Caco-2 (cell line): ENCODE data around the gene KIAA2012. TPM values are rescaled to one million over a fixed set of nuclear protein-coding genes. Genes with fewer than 3 reads are reported as not detected.

ENCODE experiments used
- BruUV-seq: library from RNA; stranded (reverse); fragments of 400-500 nt; replicated peaks from 2 replicates; lab custom pipeline; 2021; lab: Mats Ljungman, UMichigan
- CTCF ChIA-PET: fragments of 300-600 bp; sonication (Branson Sonifier 250); formaldehyde crosslinking; loops from one replicate; lab custom pipeline; 2022; ENCODE audit warnings: antibody characterized with exemption; lab: Charles Lee
- POLR2A ChIA-PET: fragments of 300-600 bp; sonication (Branson Sonifier 250); formaldehyde crosslinking; loops from one replicate; lab custom pipeline; 2022; ENCODE audit warnings: antibody characterized with exemption; lab: Charles Lee
- DNase-seq, 2 experiments: peaks; one replicate each; pipeline versions ENCODE4 v3.0.0 to v3.0.0-alpha.2; 2020 to 2022
- H3K27me3 ChIP-seq: replicated peaks from 2 replicates; pipeline ENCODE4 v1.6.0; 2011; ENCODE audit warnings: low read length; ENCODE audit not compliant: control insufficient read depth, insufficient read depth
- H3K36me3 ChIP-seq: 2 replicates; pipeline ENCODE4 v1.5.1; 2011; ENCODE audit warnings: low read length; ENCODE audit not compliant: control insufficient read depth, insufficient read depth
- H3K4me1 ChIP-seq: fragments of 250-450 bp; sonication (Bioruptor Pico); 2 replicates; pipeline ENCODE4 v1.5.1; 2020; ENCODE audit warnings: mild to moderate bottlenecking
- H3K4me3 ChIP-seq: 2 replicates; pipeline ENCODE4 v1.5.1; 2011; ENCODE audit warnings: low read depth, mild to moderate bottlenecking, control low read depth, low read length
- H3K9me3 ChIP-seq: fragments of 250-450 bp; sonication (Bioruptor Pico); 2 replicates; pipeline ENCODE4 v1.5.1; 2020; ENCODE audit warnings: mild to moderate bottlenecking, moderate library complexity
- H3K27ac Mint-ChIP-seq: one replicate; pipeline ENCODE4 v1.8.0; 2022; ENCODE audit warnings: mixed read lengths; ENCODE audit not compliant: unreplicated experiment
- H3K27me3 Mint-ChIP-seq: one replicate; pipeline ENCODE4 v1.8.0; 2022; ENCODE audit warnings: mixed read lengths; ENCODE audit not compliant: insufficient read depth, unreplicated experiment
- H3K36me3 Mint-ChIP-seq: one replicate; pipeline ENCODE4 v1.8.0; 2022; ENCODE audit warnings: mild to moderate bottlenecking, mixed read lengths; ENCODE audit not compliant: insufficient read depth, unreplicated experiment
- H3K4me1 Mint-ChIP-seq: one replicate; pipeline ENCODE4 v1.8.0; 2022; ENCODE audit warnings: low read depth, mixed read lengths; ENCODE audit not compliant: unreplicated experiment
- H3K4me3 Mint-ChIP-seq: one replicate; pipeline ENCODE4 v1.8.0; 2022; ENCODE audit warnings: mild to moderate bottlenecking, moderate library complexity, mixed read lengths; ENCODE audit not compliant: unreplicated experiment
- H3K9me3 Mint-ChIP-seq: one replicate; pipeline ENCODE4 v1.8.0; 2022; ENCODE audit warnings: mixed read lengths; ENCODE audit not compliant: unreplicated experiment
- CTCF ChIP-seq, 2 experiments: fragments of 200-600 bp in 1 of 2; IDR thresholded peaks; 1 replicate in 1 of 2; 2 replicates in 1 of 2; pipeline versions ENCODE4 v1.5.1 to v1.8.0; 2011 to 2022; ENCODE audit warnings: antibody characterized with exemption in 1 of 2, control low read depth in 1 of 2, inconsistent platforms in 1 of 2, low read depth in 1 of 2, low read length in 1 of 2, mild to moderate bottlenecking in 1 of 2, moderate library complexity in 1 of 2; ENCODE audit not compliant: insufficient read depth in 1 of 2, severe bottlenecking in 1 of 2, unreplicated experiment in 1 of 2
- intact Hi-C: fragments of 100-400 bp; cut with micrococcal nuclease; formaldehyde crosslinking; loops from one replicate; pipeline ENCODE4 v1.10.0; 2022; ENCODE audit not compliant: unreplicated experiment
- total RNA-seq: library from RNA; stranded (reverse); gene quantifications from 2 replicates; pipeline ENCODE4 v1.2.3, GENCODE V29; 2022

KIAA2012 gene
- total RNA-seq, 1 experiment from 2014 or later: 0.27 TPM

GRCh38 chr2:202034249-202035088 lies 38.6 kb upstream of the KIAA2012 start:
- Histone ChIP-seq H3K9me3 (no peaks in the 10 kb centered on the region), H3K4me3 (peak overlapping the region; percentile 85), H3K4me1 (peaks cover 41% of the 10 kb centered on the region), H3K36me3 (peaks cover 3% of the 10 kb centered on the region; the same call in 1 of the 2 replicates), H3K27me3 (no peaks in the 10 kb centered on the region)
- TF ChIP-seq CTCF (IDR thresholded peaks at IDR 0.05; ENCODE audit: insufficient read depth in 1 of 2, low read depth in 1 of 2, low read length in 1 of 2, severe bottlenecking in 1 of 2, unreplicated experiment in 1 of 2): no peak
- peaks cover 14% of the 10 kb centered on the region for H3K4me1 Mint-ChIP-seq
- ChIA-PET CTCF (interaction anchor here (1.0 kb wide), 1 partner anchor 22 kb away, joined by 3 read pairs; no protein-coding TSS in a partner anchor), POLR2A (interaction anchor here (0.5 kb wide), 1 partner anchor 30 kb away, joined by 3 read pairs; no protein-coding TSS in a partner anchor)
- no peaks in the 10 kb centered on the region for H3K9me3 Mint-ChIP-seq
- no peaks in the 10 kb centered on the region for H3K27me3 Mint-ChIP-seq
- no TSS peak for BruUV-seq
- H3K4me3 Mint-ChIP-seq: no peak overlapping the region
- intact Hi-C loops: loop anchor here (5.0 kb wide), 3 partner anchors 127 to 237 kb away; no protein-coding TSS in a partner anchor
- H3K27ac Mint-ChIP-seq: peak overlapping the region; percentile 96
- H3K36me3 Mint-ChIP-seq: peaks cover 24% of the 10 kb centered on the region
- DNase-seq: peak in 1 of 2 experiments; percentile 49

DNA sequence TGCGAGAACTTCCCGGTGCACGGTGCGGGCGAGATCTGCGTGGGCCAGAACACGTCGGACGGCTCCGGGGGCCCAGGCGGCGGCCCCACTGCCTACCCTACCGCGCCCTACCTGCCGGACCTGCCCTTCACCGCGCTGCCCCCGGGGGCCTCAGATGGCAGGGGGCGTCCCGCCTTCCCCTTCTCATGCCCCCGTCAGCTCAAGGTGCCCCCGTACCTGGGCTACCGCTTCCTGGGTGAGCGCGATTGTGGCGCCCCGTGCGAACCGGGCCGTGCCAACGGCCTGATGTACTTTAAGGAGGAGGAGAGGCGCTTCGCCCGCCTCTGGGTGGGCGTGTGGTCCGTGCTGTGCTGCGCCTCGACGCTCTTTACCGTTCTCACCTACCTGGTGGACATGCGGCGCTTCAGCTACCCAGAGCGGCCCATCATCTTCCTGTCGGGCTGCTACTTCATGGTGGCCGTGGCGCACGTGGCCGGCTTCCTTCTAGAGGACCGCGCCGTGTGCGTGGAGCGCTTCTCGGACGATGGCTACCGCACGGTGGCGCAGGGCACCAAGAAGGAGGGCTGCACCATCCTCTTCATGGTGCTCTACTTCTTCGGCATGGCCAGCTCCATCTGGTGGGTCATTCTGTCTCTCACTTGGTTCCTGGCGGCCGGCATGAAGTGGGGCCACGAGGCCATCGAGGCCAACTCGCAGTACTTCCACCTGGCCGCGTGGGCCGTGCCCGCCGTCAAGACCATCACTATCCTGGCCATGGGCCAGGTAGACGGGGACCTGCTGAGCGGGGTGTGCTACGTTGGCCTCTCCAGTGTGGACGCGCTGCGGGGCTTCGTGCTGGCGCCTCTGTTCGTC lies 37.7 kb upstream of the KIAA2012 start:
- H3K9me3 ChIP-seq: no peaks in the 10 kb centered on the region
- BruUV-seq: no TSS peak
- H3K4me1 Mint-ChIP-seq: peaks cover 22% of the 10 kb centered on the region
- H3K27ac Mint-ChIP-seq: no peak overlapping the region
- no peaks in the 10 kb centered on the region for H3K27me3 Mint-ChIP-seq
- intact Hi-C loops: no loop called here
- no peak for TF ChIP-seq CTCF (IDR thresholded peaks at IDR 0.05; ENCODE audit: insufficient read depth in 1 of 2, low read depth in 1 of 2, low read length in 1 of 2, severe bottlenecking in 1 of 2, unreplicated experiment in 1 of 2)
- peaks cover 49% of the 10 kb centered on the region for H3K4me1 ChIP-seq
- H3K36me3 Mint-ChIP-seq: peaks cover 24% of the 10 kb centered on the region
- H3K4me3 ChIP-seq: peak overlapping the region; percentile 85
- DNase-seq: no peak
- CTCF ChIA-PET: no interaction called here
- POLR2A ChIA-PET: interaction anchor here (0.5 kb wide), 1 partner anchor 29 kb away, joined by 3 read pairs; no protein-coding TSS in a partner anchor
- peaks cover 3% of the 10 kb centered on the region; the same call in 1 of the 2 replicates for H3K36me3 ChIP-seq
- H3K4me3 Mint-ChIP-seq: no peak overlapping the region
- H3K9me3 Mint-ChIP-seq: no peaks in the 10 kb centered on the region
- no peaks in the 10 kb centered on the region for H3K27me3 ChIP-seq

- peaks cover 24% of the 10 kb centered on the region for H3K36me3 Mint-ChIP-seq
- H3K27ac Mint-ChIP-seq: no peak overlapping the region
- Histone ChIP-seq H3K4me3 (peak overlapping the region; percentile 8; the same call in 1 of the 2 replicates), H3K36me3 (peaks cover 3% of the 10 kb centered on the region; the same call in 1 of the 2 replicates), H3K9me3 (no peaks in the 10 kb centered on the region), H3K27me3 (no peaks in the 10 kb centered on the region), H3K4me1 (peaks cover 55% of the 10 kb centered on the region)
- CTCF ChIA-PET: no interaction called here
- no peaks in the 10 kb centered on the region for H3K9me3 Mint-ChIP-seq
- BruUV-seq: no TSS peak
- no peak overlapping the region for H3K4me3 Mint-ChIP-seq
- H3K4me1 Mint-ChIP-seq: peaks cover 28% of the 10 kb centered on the region
- POLR2A ChIA-PET: no interaction called here
- no peak for TF ChIP-seq CTCF (IDR thresholded peaks at IDR 0.05; ENCODE audit: insufficient read depth in 1 of 2, low read depth in 1 of 2, low read length in 1 of 2, severe bottlenecking in 1 of 2, unreplicated experiment in 1 of 2)
- DNase-seq: no peak
- H3K27me3 Mint-ChIP-seq: no peaks in the 10 kb centered on the region
- intact Hi-C loops: no loop called here
Observed at GRCh38 chr2:202035941-202036372, 37.1 kb upstream of the KIAA2012 start.
